KBM-7 (cell line): ENCODE results near the gene NPFFR1.
A peak's percentile ranks its signal among the peaks of the same experiment; 100 is the strongest.

Source experiments
- DNase-seq: peaks from one replicate; pipeline ENCODE4 v3.0.0-alpha.2; 2015
- in situ Hi-C: fragments of 300-500 bp; cut with MboI; formaldehyde crosslinking; loops from 2 replicates; pipeline ENCODE4 v1.14.3; 2020; ENCODE audit warnings: low sequenced_read_pairs, low pct_unique_long_range_greater_than_20kb, mixed read lengths

NPFFR1 gene

DNA sequence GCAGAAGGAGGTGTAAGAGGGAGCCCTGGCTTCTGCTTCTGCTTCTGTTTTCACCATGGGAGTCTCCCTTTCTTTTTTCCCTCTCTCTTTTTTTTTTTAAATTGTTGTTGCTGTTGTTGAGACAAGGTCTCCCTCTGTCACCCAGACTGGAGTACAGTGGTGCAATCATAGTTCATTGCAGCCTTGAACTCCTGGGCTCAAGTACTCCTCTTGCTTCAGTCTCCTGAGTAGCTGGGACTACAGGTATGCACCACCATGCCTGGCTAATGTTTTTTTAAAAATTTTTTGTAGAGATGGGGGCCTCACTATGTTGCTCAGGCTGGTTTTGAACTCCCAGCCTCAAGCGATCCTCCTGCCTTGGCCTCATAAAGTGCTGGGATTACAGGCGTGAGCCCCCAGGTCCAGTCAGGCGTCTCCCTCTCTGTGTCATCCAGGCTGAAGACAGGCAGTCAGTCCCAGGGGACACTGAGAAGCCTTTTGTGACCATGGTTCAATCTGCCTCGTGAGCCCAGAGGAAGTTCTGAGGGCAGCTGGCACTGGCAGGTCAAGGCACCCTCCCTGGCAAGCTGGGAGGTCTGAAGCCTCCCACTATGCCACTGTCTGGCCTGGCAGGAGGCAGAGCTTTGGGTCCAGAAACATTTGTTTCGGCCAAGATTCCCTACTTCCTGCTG, 33.6 kb upstream of the NPFFR1 start:
- in situ Hi-C loops: no loop called here
- no peak for DNase-seq

DNA sequence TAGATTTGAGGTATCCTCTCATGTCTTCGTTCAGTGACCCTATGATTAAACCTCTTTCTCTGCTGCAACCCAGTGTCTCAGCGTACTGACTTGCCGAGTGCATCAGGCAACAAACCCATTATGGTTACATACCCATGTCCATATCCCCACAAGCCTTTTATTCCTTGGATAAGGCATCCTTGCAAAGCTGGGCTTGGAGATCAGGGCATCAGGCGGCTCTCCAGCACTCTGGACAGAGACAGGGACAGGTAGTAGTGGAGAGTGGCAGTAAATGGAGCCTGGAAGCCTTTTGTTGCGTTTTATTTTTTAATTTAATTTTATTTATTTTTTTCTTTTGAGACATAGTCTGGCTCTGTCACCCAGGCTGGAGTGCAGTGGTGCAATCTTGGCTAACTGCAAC, 32.0 kb upstream of the NPFFR1 start:
- DNase-seq: no peak
- in situ Hi-C loops: no loop called here

DNA sequence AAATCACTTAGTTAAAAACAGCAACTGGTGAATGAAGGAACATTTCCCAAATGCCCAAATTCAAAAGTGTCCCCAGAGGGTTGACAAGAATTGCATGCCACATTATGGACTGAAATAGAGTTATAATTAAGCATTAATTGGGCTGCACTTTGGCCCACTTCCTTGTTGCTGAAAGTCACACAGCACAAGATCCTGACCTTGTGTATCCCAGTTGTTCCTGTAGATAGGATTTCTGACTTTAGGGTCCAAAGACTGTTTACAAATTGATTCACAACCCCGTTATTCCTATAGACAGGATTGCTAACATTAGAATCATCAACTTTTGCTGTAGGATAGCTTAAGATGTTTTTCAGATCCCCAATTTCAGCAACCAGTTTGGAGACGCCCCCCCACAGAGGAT, 31.5 kb upstream of the NPFFR1 start:
- in situ Hi-C loops: no loop called here
- no peak for DNase-seq

DNA sequence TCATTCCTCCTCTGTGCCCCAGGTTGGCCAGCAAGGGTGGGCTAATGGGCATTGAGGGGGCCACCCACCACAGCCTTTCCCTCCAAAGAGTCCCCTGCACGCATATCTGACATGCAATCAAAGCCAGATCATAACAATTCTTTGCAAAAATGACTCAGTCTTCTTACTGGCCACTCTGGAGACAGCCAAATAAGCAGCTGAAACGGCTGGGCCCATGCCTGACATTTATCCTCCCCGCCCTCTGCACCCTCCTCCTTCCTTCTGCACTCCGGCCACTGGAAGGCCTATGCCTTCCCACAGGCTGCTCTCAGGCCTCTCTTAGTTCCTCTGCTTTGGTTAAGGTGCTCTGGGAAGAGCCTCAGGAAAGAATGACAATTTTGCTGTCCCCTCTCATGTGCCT, 29.2 kb upstream of the NPFFR1 start:
- no peak for DNase-seq
- in situ Hi-C loops: no loop called here

DNA sequence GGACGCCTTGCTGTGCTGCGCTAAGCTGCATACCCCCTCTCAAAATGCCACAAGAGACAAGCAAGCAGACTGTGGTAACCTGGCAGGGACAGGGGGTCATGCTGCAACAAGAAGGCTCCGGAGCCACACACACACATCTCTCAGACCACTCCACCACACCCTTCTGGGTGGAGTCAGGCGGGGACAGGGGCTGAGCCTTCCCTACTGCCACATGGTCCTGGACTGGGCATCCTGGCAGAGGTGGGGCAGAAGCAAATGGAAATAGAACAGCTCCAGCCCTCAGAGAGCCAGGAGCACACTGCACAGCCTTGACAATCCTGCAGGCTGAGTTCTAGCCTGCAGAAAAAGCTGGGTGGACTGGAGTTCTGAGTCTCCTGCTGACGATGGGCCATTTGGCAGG, 28.4 kb upstream of the NPFFR1 start:
- in situ Hi-C loops: no loop called here
- DNase-seq: no peak

DNA sequence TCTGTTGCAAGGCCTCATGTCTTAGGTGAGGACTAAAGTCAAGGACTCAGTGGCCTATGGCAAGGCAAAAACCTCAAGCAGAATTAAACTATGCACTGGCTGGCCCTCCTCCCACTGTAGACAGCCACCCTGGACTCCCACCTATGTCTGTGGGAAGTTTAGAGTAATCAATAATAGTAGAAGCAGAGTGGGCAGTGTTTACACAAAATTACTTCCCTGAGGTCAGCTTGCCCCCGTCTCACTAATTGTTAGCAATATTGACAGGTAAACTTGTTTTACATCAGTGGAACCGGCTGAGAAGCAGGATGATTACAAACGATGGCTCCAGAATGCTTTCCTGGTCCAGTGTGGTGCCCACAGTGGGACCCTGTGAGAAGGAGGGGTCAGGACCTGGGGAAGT, 27.9 kb upstream of the NPFFR1 start:
- in situ Hi-C loops: no loop called here
- DNase-seq: no peak

DNA sequence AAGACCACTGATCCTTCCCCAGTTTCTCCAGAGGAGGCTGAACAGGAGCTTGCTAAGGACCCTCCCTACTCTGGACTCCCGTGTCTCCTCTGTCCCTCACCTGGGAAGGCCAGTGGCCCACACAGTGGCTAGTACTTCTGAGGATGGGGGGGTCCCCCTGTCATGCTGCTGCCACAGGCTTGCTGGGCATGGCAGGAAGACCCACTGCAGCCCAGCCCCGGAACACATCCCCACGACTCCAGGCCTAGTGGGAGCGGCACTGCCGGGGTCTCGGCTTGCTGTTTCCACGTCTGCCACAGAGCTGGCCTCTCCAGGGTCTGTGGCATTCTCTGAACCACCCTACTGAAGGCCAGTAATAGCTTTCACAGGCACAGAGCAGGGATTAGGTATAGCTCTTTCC, 25.9 kb upstream of the NPFFR1 start:
- DNase-seq: no peak
- in situ Hi-C loops: no loop called here

DNA sequence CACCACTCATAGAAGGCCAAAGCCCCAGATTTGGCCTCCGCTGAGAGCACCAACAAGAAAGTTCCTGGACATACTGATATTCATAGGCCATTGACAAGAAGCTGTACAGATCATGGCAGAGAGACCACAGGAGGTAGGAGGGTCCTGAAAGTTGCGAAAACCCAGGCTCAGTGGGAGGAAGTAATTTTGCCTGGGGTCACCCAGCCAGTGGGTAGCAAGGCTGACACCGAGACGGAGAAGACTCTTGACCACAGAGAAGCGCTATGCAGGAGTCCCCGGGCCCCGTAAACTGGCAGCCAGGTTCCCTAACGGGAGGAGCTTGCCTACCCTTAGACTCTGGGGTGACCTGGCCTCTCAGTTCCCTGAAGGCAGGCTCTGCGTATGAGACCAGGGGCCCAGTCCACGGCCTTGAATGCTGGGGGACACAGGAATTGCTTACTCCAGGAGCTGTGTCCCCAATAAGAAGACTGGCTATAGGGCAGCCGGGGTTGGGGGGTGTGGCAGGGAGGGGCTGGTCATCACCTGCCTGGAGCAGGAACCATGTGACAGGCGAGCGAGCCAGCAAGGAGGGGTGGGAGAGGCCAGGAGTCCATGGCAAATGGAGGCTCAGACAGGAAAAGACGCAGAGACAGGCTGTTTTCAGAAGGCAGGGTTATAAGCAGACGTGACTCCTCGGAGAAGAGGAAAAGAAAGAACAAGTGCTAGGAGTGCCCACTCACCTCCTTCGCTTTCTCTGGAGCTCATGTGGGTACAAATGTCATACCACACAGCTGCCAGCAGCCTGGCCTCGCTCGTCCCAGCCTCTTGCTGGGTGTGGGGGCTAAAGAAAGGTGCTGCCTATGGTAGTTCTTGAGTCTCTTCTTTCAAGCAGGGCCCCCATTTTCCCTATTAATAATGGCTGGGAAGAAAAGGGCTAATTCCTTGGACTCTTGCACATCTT, 24.6 kb upstream of the NPFFR1 start:
- in situ Hi-C loops: no loop called here
- no peak for DNase-seq

DNA sequence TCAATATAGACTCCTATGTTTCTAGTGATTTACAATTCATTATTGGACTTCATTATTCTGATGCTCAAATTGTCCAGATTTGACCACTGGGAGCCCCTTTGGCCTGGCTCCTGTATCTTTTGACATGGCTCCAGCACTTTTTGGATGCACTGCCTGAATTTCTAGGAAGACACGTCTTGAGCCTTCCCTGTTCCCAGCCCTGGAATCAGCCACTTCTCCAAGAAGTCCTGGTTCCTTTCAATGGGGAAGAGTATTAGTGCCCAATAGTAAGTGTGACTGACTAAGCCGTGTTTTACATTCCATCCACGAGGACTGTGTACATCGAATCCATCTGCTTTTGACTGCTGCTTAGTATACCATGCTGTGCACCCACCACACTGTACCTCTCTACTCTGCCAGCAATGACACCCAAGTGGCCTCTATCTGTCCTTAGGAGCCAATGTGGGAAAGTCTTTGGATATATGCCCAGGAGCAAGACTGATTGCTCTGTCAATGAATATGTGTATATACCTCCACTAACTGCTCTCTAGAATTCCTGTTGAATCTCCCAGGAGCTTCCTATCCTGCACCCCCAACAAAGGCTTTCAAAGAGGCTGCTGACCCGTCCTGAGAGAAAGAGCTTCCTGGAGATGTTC, 23.2 kb upstream of the NPFFR1 start:
- in situ Hi-C loops: no loop called here
- no peak for DNase-seq

DNA sequence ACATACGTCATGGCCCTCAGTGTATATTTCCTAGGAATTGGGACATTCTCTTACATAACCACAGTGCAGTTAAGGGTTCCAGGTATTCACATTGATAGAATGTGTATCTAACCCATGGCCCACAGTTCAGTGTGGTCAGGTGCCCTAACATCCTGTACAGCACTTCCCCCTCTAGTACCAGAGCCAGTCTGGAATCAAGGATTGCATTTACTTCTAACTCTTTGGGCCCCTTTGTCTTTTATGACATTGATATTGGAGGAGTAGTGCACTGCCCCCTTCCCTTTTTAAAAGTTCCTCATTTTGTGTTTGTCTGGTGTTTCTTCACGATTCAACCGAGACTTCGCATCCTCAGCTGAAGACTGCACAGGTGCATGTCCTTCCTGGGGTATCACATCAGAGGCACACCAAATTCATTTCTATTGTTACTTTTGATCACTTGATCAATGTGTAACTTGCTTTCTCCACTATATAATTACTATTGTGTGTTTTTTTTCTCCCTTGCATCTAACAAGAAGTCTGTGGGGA, 22.4 kb upstream of the NPFFR1 start:
- peak; percentile 62 for DNase-seq
- in situ Hi-C loops: no loop called here

DNA sequence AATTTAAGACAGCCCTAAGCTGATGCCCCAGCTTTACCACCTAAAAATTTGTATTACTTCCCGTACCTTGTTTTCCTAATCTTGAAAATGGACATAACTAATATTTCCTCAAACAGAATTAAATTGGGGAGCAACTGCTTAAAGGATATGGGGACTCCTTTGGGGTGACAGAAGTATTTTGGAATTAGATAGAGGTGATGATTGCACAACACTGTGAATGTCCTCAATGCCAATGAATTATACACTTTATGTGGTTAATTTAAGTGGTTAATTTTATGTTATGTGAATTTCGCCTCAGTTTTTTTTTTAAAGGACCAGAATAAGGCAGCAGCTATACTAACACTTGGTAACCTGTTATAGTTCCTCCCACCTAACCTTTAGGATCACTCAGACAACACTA, 19.9 kb upstream of the NPFFR1 start:
- no peak for DNase-seq
- in situ Hi-C loops: no loop called here

DNA sequence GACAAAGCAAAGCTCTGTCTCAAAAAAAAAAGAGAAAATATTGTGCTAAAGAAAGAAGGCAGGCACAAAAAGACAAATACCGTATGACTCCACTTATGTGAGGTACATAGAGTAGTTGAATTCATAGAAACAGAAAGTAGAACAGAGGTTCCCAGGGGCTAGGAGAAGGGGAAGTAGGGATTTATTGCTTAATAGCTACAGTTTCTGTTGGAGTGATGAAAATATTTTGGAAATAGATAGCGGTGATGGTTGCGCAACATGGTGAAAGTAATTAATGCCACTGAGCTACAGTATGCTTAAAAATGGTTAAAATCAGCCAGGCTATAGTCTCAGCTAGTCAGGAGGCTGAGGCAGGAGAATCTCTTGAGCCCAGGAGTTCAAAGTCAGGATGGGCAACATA, 18.5 kb upstream of the NPFFR1 start:
- in situ Hi-C loops: no loop called here

DNA sequence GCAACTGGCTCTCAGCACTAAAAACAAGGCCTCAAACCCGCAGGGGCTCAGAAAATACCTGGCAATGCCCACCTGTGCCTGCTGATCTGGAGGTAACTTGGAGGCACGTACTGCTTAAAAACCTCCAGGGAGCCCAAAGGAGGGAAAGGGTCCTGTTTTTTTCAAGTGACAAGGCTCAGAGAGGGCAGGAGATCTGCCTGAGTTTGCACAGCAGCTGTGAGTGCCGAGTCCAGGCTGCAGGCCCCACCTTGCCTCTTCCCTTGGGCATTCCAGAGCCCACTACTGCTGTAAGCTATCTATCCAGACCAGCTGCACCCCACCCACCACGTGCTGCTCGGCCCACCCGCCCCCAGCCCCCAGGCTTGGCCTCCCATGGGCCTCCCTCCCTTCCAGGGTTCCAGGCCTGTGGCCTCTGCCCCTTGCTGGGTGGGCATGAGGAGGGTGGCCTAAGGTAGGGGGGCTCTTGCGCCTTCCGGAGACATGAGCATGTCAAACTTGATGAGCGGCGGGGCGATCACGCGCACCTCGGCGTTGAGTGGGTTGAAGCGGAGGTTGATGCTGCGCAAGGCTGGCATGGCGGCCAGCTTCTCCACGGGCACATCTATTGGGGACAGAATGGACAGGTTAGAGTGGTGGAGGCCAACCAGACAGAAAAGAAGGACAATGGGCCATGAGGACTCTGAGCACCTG, 17.2 kb upstream of the NPFFR1 start:
- no peak for DNase-seq
- in situ Hi-C loops: no loop called here

More for the DNA sequence above, 18.5 kb upstream of the NPFFR1 start:
- DNase-seq: peak; percentile 73

DNA sequence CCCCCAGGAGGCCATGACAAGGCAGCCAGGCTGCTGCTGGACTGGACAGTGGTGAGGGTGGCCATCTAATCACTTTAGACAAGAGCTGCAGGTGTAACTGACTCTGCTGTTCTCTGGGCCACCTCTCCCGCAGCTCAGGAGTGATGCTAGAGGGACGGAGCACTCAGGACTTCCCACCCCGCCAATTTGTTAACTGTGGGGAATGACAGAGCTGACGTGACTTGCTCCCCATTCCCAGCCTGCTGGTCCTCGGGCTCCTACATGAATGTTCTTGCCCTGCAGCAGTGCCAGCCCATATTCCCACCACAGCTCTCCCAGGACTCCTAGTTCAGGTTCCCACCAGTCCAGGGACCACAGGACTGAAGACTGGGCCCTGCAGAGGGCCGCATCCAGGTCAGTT, 16.7 kb upstream of the NPFFR1 start:
- DNase-seq: no peak
- in situ Hi-C loops: no loop called here

DNA sequence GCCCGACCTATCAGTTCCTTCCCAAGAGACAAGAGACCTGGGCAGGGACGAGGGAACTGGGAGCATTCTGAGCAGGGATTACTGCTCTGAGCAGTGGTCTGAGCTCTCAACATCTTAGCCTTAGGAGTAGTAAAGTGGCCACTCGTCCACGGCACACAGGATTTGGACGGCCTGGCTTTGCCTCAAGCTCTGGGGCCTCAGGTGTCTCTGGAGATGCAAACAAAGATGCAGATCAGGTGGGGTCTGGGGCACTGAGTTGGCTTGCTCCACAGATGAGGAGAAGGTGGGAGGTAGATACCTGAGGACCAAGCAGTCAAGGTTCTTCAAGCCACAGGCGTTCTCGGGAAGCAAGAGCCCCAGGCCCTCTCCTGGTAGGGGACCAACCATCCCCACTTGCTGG, 16.1 kb upstream of the NPFFR1 start:
- in situ Hi-C loops: no loop called here
- no peak for DNase-seq

DNA sequence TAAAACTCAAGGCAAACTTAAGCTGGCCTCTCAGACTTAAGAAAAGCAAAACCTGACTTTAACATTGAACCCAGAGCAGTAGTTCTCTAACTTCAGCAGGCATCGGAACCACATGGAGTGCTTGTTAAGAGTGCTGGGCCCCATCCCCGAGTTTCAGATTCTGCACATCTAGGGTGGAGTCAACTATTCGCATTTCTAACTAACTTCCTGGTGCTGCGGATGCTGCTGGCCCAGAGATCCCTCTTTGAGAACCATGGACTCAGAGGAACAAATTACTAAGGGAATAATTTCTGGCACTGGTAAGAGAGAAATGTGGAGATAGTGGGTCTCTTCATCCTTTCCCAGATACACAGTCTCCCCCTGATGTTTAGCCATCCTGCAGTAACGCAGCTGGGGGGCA, 14.6 kb upstream of the NPFFR1 start:
- in situ Hi-C loops: no loop called here
- no peak for DNase-seq

DNA sequence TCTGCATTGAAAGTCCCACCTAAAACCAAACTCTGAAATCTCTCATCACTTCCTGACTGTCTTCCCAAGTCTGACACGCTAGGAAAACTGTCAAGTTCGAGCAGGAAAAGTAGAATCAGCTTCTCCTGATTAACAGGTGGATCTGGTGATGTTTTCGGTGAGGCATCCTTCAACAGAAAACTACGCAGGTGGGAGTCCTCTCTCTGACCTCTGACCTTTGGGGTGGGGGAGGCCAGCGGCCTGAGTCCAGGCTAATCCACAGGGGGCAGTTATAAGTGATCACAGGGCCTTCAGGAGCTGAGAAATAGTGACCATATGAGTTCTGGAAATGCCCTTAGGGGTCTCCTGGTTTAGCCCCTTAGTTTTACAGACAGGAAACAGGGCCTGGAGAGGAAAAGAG, 13.4 kb upstream of the NPFFR1 start:
- DNase-seq: no peak
- in situ Hi-C loops: no loop called here

DNA sequence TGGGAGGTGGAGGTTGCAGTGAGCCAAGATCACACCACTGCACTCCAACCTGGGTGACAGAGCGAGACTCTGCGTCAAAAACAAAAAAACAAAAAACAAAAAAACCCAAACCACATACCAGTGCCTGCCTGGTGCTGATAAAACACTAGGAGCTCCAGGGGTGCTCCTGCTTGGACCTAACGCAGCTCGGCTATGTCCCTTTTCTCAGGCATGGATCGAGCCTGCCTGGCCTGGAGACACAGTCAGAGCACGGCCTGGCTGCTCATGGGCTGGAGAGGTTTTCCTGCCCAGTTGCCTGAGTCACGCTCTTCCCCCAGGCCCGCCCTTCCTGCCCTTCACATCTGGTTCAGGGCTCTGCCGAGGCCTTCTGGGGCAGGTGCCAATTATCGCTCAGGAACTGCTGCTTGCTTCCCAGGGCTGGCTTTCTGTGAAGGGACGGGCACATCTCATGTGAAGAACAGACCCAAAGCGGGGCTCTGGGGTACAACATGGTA, 12.6 kb upstream of the NPFFR1 start:
- in situ Hi-C loops: no loop called here
- peak; percentile 24 for DNase-seq

DNA sequence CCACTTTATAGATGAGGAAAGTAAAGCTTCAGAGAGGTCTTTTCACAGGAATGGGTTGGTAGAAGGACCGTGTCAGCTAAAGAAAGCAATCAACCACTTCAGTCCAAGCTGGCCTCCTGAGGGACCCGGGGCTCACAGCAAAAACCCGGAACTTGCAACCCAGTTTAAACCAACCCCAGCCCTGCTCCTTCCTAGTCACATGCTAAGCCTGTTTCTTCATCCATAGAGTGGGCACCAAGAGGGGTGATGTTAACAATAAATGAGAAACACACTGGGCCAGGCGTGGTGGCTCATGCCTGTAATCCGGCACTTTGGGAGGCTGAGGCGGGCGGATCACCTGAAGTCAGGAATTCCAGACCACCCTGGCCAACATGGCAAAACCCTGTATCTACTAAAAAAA, 12.1 kb upstream of the NPFFR1 start:
- no peak for DNase-seq
- in situ Hi-C loops: no loop called here
